ENCODE results near the gene C10orf71.
A peak's percentile ranks its signal among the peaks of the same experiment; 100 is the strongest.

Gene C10orf71

GRCh38 chr10:49321021-49321420, 22.1 kb downstream of the C10orf71 start:
- DNase-seq = no peak

GRCh38 chr10:49322371-49323170, 23.6 kb downstream of the C10orf71 start:
- no peak for DNase-seq

- peak in 1 of 2 experiments; percentile 9 for DNase-seq
Observed at GRCh38 chr10:49323171-49323895, 24.4 kb downstream of the C10orf71 start.

- DNase-seq = no peak
Observed at GRCh38 chr10:49323896-49324270, 24.9 kb downstream of the C10orf71 start.

- DNase-seq = peak in 1 of 2 experiments; percentile 4
Observed at GRCh38 chr10:49324711-49325110, 25.7 kb downstream of the C10orf71 start.

- no peak for DNase-seq
Observed at GRCh38 chr10:49325131-49325915, 26.4 kb downstream of the C10orf71 start.

- DNase-seq = peak in 1 of 2 experiments; percentile 4
Observed at GRCh38 chr10:49325916-49326783, 27.2 kb downstream of the C10orf71 start.

- no peak for DNase-seq
Observed at GRCh38 chr10:49327036-49327813, 28.3 kb downstream of the C10orf71 start.

GRCh38 chr10:49328401-49329145, 29.6 kb downstream of the C10orf71 start:
- no peak for DNase-seq

GRCh38 chr10:49329146-49329505, 30.2 kb downstream of the C10orf71 start:
- DNase-seq = no peak

- DNase-seq = no peak
Observed at GRCh38 chr10:49330127-49330665, 31.2 kb downstream of the C10orf71 start.

GRCh38 chr10:49331431-49331830, 32.5 kb downstream of the C10orf71 start:
- no peak for DNase-seq

GRCh38 chr10:49332333-49332732, 33.4 kb downstream of the C10orf71 start:
- DNase-seq = no peak

- DNase-seq = no peak
Observed at GRCh38 chr10:49332768-49333167, 33.8 kb downstream of the C10orf71 start.

- no peak for DNase-seq
Observed at GRCh38 chr10:49333192-49333591, 34.2 kb downstream of the C10orf71 start.

- no peak for DNase-seq
Observed at GRCh38 chr10:49334964-49335363, 36.0 kb downstream of the C10orf71 start.

GRCh38 chr10:49335364-49335972, 36.5 kb downstream of the C10orf71 start:
- DNase-seq = no peak

- no peak for DNase-seq
Observed at GRCh38 chr10:49338604-49339003, 39.6 kb downstream of the C10orf71 start.

- DNase-seq = no peak
Observed at GRCh38 chr10:49344840-49345239, 45.9 kb downstream of the C10orf71 start.

GRCh38 chr10:49347342-49347741, 48.4 kb downstream of the C10orf71 start:
- DNase-seq = no peak

All from activated T-cell treated with anti-CD3 and anti-CD28 coated beads, Interleukin-2, amount 50 U/mL, for 48 hours (primary cell).